Keratinocyte (primary cell): ENCODE results near the gene SOX5.

Source experiments
- CTCF ChIP-seq, 3 experiments: IDR thresholded peaks in 1 of 3; conservative IDR thresholded peaks in 1 of 3; optimal IDR thresholded peaks in 1 of 3; 2 replicates in 2 of 3; 3 replicates in 1 of 3; pipeline versions ENCODE3 to v1.5.1; 2011; ENCODE audit warnings: low read length in 3 of 3, mild to moderate bottlenecking in 3 of 3, moderate library complexity in 2 of 3, control low read depth in 1 of 3, inconsistent platforms in 1 of 3; ENCODE audit not compliant: insufficient read depth in 2 of 3; ENCODE audit errors: extremely low read depth in 1 of 3
- EZH2 ChIP-seq: IDR thresholded peaks from one replicate; pipeline ENCODE4 v1.6.1; 2012; ENCODE audit warnings: inconsistent platforms, mild to moderate bottlenecking, low read length, moderate library complexity

- TF ChIP-seq CTCF (optimal IDR thresholded peaks at IDR 0.05 in 1 of 3, IDR thresholded peaks at IDR 0.05 in 1 of 3, conservative IDR thresholded peaks at IDR 0.05 in 1 of 3; ENCODE audit: extremely low read depth in 1 of 3, insufficient read depth in 2 of 3, low read length in 3 of 3) (no peak), EZH2 (no peak)
Measured at GRCh38 chr12:23781118-23781517, 168.4 kb downstream of the SOX5 start.
